Kasumi-1 (cell line): ENCODE measurements around the gene PCDHA2.
"Not testable (repeated sequence)": the region's sequence is repeated elsewhere in the genome, so short reads cannot be mapped to it uniquely, and the experiment has no call there.

ENCODE experiments used
- DNase-seq, 2 experiments: peaks; one replicate each; lab custom pipeline; 2025; lab: John Stamatoyannopoulos, UW

The PCDHA2 gene

DNA sequence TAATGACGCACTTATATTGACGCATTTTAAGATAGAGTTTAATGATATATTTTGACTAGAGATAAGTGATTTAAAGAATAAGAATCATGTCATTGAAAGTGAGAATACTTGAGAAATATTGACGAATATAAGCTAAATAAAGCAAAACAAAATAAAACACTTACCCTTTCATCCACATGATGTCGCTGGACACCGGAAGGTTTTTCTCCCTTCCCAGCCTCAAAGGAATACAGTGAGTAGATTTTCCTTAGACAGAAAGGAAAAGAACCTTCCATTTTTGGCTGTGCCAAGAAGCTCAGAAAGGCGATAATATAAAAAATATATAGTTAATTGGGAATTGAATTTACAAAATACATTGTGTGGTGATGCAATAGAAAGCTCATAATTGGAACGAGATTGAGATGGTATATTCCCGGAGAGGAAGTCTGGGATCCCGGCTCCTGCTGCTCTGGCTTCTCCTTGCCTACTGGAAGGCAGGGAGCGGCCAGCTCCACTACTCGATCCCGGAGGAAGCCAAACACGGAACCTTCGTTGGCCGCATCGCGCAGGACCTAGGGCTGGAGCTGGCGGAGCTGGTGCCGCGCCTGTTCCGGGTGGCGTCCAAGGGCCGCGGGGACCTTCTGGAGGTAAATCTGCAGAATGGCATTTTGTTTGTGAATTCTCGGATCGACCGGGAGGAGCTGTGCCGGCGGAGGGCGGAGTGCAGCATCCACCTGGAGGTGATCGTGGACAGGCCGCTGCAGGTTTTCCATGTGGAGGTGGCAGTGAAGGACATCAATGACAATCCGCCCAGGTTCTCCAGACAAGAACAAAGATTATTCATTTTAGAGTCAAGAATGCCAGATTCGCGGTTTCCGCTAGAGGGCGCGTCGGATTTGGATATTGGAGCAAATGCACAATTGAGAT is 27.0 kb downstream of the PCDHA2 start, which contains the start of gene PCDHA5:
PCDHA5 (plus strand) TSS at position 239 of the 906 bp plus-strand sequence.
- no peak for DNase-seq

- no peak for DNase-seq
These were observed 27.6 kb downstream of the PCDHA2 start for GRCh38 chr5:140822281-140822629.

GRCh38 chr5:140822969-140823368 is 28.3 kb downstream of the PCDHA2 start:
- DNase-seq, result not testable (repeated sequence)

- no peak for DNase-seq
These were observed 28.8 kb downstream of the PCDHA2 start for GRCh38 chr5:140823475-140823874.

DNA sequence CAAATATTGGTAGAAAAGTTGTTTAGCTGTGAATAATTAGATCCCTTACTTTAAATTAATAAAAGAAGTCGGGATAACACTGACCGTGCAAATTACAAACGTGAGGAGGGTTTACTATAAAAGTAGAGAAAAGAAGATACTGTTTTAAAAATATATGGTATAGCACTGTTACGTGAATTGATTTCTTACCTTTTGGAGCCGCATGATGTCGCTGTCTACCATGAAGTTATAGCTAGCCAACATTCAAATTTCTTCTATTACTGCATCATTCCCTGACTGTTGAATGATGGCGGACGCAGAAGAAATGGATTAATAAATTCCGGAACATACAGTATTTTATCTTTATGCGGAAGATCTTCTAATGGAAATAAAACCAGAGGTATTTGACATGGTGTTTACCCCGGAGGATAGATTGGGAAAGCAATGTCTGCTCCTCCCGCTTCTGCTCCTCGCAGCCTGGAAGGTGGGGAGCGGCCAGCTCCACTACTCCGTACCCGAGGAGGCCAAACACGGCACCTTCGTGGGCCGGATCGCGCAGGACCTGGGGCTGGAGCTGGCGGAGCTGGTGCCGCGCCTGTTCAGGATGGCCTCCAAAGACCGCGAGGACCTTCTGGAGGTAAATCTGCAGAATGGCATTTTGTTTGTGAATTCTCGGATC is 33.2 kb downstream of the PCDHA2 start, which contains the start of gene PCDHA6:
PCDHA6 (plus strand) TSS at position 257 of the 658 bp plus-strand sequence; CDS start at position 389, 132 bp downstream.
- no peak for DNase-seq

DNA sequence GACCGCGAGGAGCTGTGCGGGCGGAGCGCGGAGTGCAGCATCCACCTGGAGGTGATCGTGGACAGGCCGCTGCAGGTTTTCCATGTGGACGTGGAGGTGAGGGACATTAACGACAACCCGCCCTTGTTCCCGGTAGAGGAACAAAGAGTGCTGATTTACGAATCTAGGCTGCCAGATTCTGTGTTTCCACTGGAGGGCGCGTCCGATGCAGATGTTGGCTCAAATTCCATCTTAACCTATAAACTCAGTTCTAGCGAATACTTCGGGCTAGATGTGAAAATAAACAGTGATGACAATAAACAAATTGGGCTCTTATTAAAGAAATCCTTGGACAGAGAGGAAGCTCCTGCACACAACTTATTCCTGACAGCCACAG is 33.7 kb downstream of the PCDHA2 start:
- DNase-seq, result no peak

DNA sequence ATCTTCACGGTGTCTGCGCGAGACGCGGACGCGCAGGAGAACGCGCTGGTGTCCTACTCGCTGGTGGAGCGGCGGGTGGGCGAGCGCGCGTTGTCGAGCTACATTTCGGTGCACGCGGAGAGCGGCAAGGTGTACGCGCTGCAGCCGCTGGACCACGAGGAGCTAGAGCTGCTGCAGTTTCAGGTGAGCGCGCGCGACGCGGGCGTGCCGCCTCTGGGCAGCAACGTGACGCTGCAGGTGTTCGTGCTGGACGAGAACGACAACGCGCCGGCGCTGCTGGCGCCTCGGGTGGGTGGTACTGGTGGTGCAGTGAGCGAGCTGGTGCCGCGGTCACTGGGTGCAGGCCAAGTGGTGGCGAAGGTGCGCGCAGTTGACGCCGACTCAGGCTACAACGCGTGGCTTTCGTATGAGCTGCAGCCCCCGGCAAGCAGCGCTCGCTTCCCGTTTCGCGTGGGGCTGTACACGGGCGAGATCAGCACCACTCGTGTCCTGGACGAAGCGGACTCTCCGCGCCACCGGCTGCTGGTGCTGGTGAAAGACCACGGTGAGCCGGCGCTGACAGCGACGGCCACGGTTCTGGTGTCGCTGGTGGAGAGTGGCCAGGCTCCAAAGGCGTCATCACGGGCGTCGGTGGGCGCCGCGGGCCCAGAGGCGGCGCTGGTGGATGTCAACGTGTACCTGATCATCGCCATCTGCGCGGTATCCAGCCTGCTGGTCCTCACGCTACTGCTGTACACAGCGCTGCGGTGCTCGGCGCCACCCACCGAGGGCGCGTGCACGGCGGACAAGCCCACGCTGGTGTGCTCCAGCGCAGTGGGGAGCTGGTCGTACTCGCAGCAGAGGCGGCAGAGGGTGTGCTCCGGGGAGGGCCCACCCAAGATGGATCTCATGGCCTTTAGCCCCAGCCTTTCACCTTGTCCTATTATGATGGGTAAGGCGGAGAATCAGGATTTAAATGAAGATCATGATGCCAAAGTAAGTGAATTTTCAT is 35.2 kb downstream of the PCDHA2 start:
- not testable (repeated sequence) for DNase-seq

DNA sequence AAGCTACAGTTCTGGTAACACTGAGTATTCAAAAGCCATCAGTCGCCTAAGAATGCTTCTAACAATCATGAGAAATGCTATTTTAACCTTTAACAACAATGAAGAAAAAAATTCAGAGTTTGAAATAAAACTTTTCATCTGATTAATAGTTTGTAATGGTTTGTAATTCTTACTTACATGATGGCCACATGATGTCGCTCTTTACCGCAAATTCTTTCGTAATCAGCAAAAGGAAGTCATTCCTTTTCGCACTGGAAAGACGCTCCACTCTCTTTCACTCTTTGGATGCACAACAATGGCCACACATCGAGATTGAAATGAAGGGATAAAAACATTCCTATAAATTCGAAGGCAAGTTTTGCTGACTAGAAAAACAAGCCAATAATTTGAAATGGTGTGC is 39.3 kb downstream of the PCDHA2 start, which contains the start of gene PCDHA7:
PCDHA7 (plus strand) TSS at position 277 of the 400 bp plus-strand sequence; CDS start at position 392, 115 bp downstream.
- no peak for DNase-seq

- DNase-seq, result not testable (repeated sequence)
These were observed 39.9 kb downstream of the PCDHA2 start for GRCh38 chr5:140834439-140835008.

DNA sequence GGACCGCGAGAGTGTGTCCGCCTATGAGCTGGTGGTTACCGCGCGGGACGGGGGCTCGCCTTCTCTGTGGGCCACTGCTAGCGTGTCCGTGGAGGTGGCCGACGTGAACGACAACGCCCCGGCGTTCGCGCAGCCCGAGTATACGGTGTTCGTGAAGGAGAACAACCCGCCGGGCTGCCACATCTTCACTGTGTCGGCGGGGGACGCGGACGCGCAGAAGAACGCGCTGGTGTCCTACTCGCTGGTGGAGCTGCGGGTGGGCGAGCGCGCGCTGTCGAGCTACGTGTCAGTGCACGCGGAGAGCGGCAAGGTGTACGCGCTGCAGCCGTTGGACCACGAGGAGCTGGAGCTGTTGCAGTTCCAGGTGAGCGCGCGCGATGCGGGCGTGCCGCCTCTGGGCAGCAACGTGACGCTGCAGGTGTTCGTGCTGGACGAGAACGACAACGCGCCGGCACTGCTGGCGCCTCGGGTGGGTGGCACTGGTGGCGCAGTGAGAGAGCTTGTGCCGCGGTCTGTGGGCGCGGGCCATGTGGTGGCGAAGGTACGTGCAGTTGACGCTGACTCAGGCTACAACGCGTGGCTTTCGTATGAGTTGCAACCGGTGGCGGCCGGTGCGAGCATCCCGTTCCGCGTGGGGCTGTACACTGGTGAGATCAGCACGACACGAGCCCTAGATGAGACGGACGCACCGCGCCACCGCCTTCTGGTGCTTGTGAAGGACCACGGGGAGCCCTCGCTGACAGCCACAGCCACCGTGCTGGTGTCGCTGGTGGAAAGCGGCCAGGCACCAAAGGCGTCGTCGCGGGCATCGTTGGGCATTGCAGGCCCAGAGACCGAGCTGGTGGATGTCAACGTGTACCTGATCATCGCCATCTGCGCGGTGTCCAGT is 41.2 kb downstream of the PCDHA2 start:
- no peak for DNase-seq

GRCh38 chr5:140840978-140841962 is 46.6 kb downstream of the PCDHA2 start, which contains the start of gene PCDHA8:
Gene PCDHA8 (plus strand): TSS chr5:140841187. CDS start chr5:140841322, 135 bp downstream.
- DNase-seq, result peak; percentile 25 to 30

DNA sequence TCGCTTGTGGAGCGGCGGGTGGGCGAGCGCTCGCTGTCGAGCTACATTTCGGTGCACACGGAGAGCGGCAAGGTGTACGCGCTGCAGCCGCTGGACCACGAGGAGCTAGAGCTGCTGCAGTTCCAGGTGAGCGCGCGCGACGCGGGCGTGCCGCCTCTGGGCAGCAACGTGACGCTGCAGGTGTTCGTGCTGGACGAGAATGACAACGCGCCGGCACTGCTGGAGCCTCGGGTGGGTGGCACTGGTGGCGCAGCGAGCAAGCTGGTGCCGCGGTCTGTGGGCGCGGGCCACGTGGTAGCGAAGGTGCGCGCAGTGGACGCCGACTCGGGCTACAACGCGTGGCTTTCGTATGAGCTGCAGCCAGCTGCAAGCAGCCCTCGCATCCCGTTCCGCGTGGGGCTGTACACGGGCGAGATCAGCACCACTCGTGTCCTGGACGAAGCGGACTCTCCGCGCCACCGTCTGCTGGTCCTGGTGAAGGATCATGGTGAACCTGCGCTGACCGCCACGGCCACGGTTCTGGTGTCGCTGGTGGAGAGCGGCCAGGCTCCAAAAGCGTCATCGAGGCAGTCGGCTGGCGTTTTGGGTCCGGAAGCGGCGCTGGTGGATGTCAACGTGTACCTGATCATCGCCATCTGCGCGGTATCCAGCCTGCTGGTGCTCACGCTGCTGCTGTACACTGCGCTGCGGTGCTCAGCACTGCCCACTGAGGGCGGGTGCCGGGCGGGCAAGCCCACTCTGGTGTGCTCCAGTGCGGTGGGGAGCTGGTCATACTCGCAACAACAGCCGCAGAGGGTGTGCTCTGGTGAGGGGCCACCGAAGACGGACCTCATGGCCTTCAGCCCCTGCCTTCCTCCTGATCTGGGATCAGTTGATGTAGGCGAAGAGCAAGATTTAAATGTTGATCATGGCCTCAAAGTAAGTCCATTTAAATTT is 48.4 kb downstream of the PCDHA2 start:
- no peak for DNase-seq
